Right lobe of liver (tissue), 6 donors: ENCODE data around the gene ANKRD44. TPM values are rescaled to one million over a fixed set of nuclear protein-coding genes. Genes with fewer than 3 reads are reported as not detected.

Source experiments
- ATAC-seq, 4 donors: fragments of 200-7000 bp; cut with Tn5 transposase; one replicate each; pipeline ENCODE4 v1.9.1; 2020; ENCODE audit warnings: mild to moderate bottlenecking in 4 of 4, moderate library complexity in 4 of 4
- DNase-seq, 3 donors: peaks; one replicate each; pipeline ENCODE4 v3.0.0-alpha.2; 2020
- H3K27ac ChIP-seq, 3 donors: fragments of 200-600 bp; one replicate each; pipeline ENCODE4 v1.8.0; 2022
- H3K27me3 ChIP-seq, 2 donors: fragments of 200-600 bp; one replicate each; pipeline ENCODE4 v1.8.0; 2022
- H3K36me3 ChIP-seq, 4 donors: fragments of 200-600 bp; sonication (generic) in 1 of 4; one replicate each; pipeline versions ENCODE4 v1.5.1 to v1.8.0; 2017 to 2022; ENCODE audit warnings: control low read depth in 1 of 4
- H3K4me1 ChIP-seq, 4 donors: fragments of 200-600 bp; sonication (generic) in 1 of 4; one replicate each; pipeline versions ENCODE4 v1.5.1 to v1.8.0; 2017 to 2022; ENCODE audit warnings: control low read depth in 1 of 4
- H3K4me3 ChIP-seq, 3 donors: fragments of 200-600 bp; one replicate each; pipeline ENCODE4 v1.8.0; 2022
- H3K9me3 ChIP-seq, 4 donors: fragments of 200-600 bp; sonication (generic) in 1 of 4; one replicate each; pipeline versions ENCODE4 v1.5.1 to v1.8.0; 2017 to 2022; ENCODE audit warnings: control low read depth in 1 of 4
- POLR2A ChIP-seq: fragments of 450-650 bp; IDR thresholded peaks from one replicate; pipeline ENCODE4 v1.6.1; 2017; ENCODE audit warnings: antibody characterized with exemption, mild to moderate bottlenecking
- WGBS: methylation state at CpG from one replicate; pipeline ENCODE4 v1.1.6; 2018; ENCODE audit warnings: low coverage, low lambda C conversion rate; ENCODE audit not compliant: insufficient coverage; ENCODE audit errors: missing lambda C conversion rate; 5-methylcytosine and 5-hydroxymethylcytosine counted together
- intact Hi-C, 2 donors: fragments of 100-400 bp; cut with DNase I; formaldehyde crosslinking; loops; one replicate each; pipeline versions ENCODE4 v1.11.2 to v1.14.1; 2022
- total RNA-seq, 6 experiments: library from RNA; depleted of rRNA in 2 of 6; stranded (reverse); fragments of >200 nt in 2 of 6; fragmentation: NEBNext Ultra II Directional in 3 of 6; extraction: Animal tissue kit (Norgen Biotek cat#: 25700) in 3 of 6; gene quantifications; one replicate each; pipeline versions ENCODE4 v1.1.0 to v1.2.4, GENCODE V29; 2016 to 2023
- TF ChIP-seq, protein P1 (sequence below), 4 donors: fragments of 200-600 bp in 3 of 4; fragments of 450-650 bp in 1 of 4; IDR thresholded peaks; one replicate each; pipeline versions ENCODE4 v1.5.1 to v1.8.0; 2016 to 2022; ENCODE audit warnings: antibody characterized with exemption in 4 of 4, mild to moderate bottlenecking in 2 of 4
- donor health status: DM: no; HTN: yes; CAD: no.
- donor health status: DM: no; HTN: no; CAD: no.
- donor health status: DM: no; HTN: no; CAD: no.
- donor health status: DM: no; HTN: yes; CAD: no.
- donor health status: DM: no; HTN: yes; CAD: no.

Gene ANKRD44
- total RNA-seq, 6 experiments from 2014 or later = 7.9 to 19.5 (median 13.3) TPM

DNA sequence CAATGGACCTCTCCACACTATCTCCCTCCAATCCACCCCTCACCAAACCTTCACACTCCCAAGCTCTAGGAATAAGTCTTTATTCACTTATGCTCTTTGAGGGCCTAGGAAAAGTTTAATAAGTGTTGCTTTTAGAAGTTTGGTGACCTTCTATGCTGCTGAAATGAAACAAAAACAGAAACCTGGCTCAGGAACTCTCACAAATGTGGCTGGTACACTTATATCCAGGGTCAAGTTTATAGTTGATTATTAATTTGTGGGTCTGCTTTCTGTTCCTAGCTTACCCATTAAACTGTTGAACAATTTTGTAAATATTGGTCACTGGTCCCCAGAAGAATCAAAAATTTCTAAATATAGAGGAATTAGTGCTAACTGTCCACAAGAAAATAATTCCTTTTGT lies 14.2 kb upstream of the ANKRD44 start:
- Histone ChIP-seq H3K9me3 (no peaks in the 10 kb centered on the region), H3K27me3 (no peaks in the 10 kb centered on the region), H3K4me3 (no peak overlapping the region), H3K36me3 (no peaks in the 10 kb centered on the region), H3K27ac (no peak overlapping the region), H3K4me1 (no peaks in the 10 kb centered on the region)
- no peak for DNase-seq
- TF ChIP-seq, protein P1, sequence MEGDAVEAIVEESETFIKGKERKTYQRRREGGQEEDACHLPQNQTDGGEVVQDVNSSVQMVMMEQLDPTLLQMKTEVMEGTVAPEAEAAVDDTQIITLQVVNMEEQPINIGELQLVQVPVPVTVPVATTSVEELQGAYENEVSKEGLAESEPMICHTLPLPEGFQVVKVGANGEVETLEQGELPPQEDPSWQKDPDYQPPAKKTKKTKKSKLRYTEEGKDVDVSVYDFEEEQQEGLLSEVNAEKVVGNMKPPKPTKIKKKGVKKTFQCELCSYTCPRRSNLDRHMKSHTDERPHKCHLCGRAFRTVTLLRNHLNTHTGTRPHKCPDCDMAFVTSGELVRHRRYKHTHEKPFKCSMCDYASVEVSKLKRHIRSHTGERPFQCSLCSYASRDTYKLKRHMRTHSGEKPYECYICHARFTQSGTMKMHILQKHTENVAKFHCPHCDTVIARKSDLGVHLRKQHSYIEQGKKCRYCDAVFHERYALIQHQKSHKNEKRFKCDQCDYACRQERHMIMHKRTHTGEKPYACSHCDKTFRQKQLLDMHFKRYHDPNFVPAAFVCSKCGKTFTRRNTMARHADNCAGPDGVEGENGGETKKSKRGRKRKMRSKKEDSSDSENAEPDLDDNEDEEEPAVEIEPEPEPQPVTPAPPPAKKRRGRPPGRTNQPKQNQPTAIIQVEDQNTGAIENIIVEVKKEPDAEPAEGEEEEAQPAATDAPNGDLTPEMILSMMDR (IDR thresholded peaks at IDR 0.05) = no peak
- TF ChIP-seq POLR2A = no peak
- ATAC-seq = peak in 2 of 4 donors; percentile 34 to 70
- intact Hi-C loops = no loop called here

DNA sequence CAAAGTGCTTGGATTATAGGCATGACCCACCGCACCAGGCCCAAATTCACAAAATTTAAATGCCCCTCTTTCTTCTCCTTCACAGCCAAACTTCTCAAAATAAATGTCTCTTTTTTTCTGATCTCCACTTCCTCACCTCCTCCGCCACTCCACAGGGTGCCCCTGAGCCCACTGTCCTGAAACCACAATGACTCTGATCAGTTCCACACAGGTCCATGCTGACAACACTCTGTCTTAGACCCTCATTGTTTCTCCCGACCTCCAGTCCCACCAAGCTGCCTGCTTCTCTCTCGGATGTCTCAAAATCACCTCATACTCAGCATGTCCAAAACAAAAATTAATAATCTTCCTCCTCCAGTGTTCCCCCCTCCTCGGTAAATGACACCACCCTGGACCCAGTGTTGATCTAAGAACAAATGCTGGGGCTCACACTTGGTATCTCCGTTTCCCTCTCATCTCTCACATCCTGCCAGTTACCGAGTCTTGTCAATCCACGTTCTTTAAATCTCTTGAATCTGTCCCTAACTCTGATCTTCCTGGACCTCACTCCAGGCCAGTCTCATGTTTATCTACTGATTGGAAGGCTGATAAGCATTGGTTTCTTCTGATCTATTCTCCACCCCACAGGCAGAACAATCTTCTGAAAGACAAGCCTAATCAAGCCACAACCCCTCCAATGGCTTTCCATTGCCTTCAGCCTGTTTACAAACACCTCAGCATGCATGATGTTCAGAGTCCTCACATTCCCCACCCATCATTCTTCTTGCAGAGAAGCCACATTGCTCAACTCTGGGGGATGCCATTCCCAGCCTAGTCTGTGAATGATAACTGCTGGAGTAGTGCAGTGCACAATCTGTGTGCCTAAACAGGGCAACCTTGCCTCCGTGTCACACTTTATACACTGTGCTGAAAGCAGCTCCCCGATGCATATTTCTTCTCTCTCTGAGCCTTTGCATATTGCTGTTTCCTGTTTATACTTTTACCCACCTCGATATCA lies 12.4 kb upstream of the ANKRD44 start:
- Histone ChIP-seq H3K9me3 (no peaks in the 10 kb centered on the region), H3K4me3 (no peak overlapping the region), H3K27ac (no peak overlapping the region), H3K36me3 (no peaks in the 10 kb centered on the region), H3K4me1 (no peaks in the 10 kb centered on the region), H3K27me3 (no peaks in the 10 kb centered on the region)
- ATAC-seq (peak in 1 of 4 donors; percentile 31), DNase-seq (no peak)
- TF ChIP-seq, protein P1 (IDR thresholded peaks at IDR 0.05) = no peak
- TF ChIP-seq POLR2A = no peak
- 47% methylated on average over 11 of the region's 11 CpGs for WGBS
- intact Hi-C loops = no loop called here

DNA sequence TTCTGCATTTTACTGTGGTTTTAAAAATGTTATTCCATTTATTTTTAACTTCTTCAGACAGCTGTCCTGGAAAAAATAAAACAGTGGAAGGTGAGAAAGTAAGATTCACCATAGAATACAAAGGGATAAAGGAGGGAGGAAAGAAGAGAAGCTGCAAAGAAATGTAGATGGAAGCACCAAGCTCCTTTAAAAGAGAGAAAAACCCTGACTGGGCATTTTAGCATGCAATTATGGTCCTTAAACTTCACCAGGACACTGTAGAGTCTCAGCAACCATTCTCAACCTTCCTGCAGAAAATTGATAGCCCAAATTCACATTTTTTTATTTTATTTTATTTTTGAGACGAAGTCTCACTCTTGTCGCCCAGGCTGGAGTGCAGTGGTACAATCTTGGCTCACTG lies 11.6 kb upstream of the ANKRD44 start:
- Histone ChIP-seq H3K4me3 (no peak overlapping the region), H3K4me1 (no peaks in the 10 kb centered on the region), H3K27ac (no peak overlapping the region), H3K9me3 (no peaks in the 10 kb centered on the region), H3K27me3 (no peaks in the 10 kb centered on the region), H3K36me3 (no peaks in the 10 kb centered on the region)
- ATAC-seq = no peak
- WGBS = 100% methylated on average over 2 of the region's 2 CpGs
- TF ChIP-seq POLR2A = no peak
- TF ChIP-seq, protein P1 (IDR thresholded peaks at IDR 0.05) = no peak
- intact Hi-C loops = no loop called here
- DNase-seq = no peak

DNA sequence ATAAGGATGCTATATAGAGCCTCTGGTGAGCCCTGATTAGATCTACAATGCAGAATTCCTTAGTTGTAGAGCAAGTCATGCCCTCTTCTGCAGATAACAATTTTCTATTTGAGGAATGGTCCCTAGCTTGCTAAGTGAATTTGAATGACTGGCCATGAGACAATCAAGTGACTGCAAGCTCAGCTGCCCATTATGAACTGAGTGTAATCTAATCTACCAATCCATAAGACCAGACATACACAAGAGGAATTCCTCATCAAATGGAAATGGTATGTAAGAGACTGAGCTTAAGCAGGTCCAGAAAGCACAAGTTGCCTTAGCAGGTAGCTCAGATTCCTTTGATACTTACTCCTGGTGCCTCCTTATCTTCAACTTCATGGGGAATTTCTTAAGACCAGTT lies 4.8 kb upstream of the ANKRD44 start:
- no peak for ATAC-seq
- DNase-seq = no peak

More for the DNA sequence above, 4.8 kb upstream of the ANKRD44 start:
- intact Hi-C loops = loop anchor here (10.0 kb wide), 2 partner anchors 111 to 121 kb away; no protein-coding TSS in a partner anchor
- no peak overlapping the region for H3K4me3 ChIP-seq
- no peaks in the 10 kb centered on the region for H3K27me3 ChIP-seq
- TF ChIP-seq, protein P1 (IDR thresholded peaks at IDR 0.05) = no peak
- no peak for TF ChIP-seq POLR2A
- no peak overlapping the region for H3K27ac ChIP-seq
- peaks cover 0 to 6% (median 0%) of the 10 kb centered on the region in 4 donors for H3K4me1 ChIP-seq
- H3K36me3 ChIP-seq = no peaks in the 10 kb centered on the region
- no peaks in the 10 kb centered on the region for H3K9me3 ChIP-seq
